ENCODE measurements around the gene ZCCHC9.

DNA sequence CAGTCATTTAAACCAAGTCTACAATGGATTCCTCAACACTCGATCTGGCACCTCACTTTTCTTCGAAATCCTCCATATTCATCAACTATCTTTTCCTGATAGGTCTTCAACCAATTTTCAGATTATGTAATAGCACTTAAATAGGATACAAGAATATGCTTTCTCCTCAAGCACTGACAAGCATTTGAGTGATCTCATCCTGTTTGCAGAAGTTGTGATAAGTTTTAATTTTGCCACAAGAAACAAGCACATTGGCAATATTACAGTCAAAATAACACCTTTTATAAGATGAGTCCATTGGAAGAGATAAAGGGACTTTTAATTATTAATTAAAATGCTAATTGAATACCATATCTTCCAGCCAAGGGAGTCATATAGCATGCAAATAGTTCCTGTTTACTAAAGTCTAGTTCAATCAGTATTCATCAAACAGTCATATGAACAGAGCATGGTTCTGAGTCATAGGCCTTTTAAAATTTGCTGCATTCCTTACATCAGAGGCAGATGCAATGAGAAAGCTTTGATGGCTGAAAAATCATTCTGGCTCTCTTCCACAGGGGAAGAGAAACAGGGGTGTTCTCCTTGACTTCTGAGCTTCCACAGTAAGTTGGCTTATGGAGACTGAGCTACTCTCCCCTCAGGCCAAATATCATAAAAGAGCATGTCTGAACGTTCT lies 32.7 kb upstream of the ZCCHC9 start:
- TF ChIP-seq POLR2A (IDR thresholded peaks at IDR 0.05) = no peak
- TF ChIP-seq, protein P1, sequence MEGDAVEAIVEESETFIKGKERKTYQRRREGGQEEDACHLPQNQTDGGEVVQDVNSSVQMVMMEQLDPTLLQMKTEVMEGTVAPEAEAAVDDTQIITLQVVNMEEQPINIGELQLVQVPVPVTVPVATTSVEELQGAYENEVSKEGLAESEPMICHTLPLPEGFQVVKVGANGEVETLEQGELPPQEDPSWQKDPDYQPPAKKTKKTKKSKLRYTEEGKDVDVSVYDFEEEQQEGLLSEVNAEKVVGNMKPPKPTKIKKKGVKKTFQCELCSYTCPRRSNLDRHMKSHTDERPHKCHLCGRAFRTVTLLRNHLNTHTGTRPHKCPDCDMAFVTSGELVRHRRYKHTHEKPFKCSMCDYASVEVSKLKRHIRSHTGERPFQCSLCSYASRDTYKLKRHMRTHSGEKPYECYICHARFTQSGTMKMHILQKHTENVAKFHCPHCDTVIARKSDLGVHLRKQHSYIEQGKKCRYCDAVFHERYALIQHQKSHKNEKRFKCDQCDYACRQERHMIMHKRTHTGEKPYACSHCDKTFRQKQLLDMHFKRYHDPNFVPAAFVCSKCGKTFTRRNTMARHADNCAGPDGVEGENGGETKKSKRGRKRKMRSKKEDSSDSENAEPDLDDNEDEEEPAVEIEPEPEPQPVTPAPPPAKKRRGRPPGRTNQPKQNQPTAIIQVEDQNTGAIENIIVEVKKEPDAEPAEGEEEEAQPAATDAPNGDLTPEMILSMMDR (IDR thresholded peaks at IDR 0.05) = no peak
- no peak for TF ChIP-seq EP300 (IDR thresholded peaks at IDR 0.05)

Data from ovary (tissue), 3 donors.